LoVo (cell line): ENCODE data around the gene FGF19.

Experiments used
- DNase-seq: peaks from one replicate; pipeline ENCODE4 v3.0.0-alpha.2; 2016; ENCODE audit warnings: low spot score

The FGF19 gene

GRCh38 chr11:69716891-69717747 lies 13.3 kb upstream of the FGF19 start:
- DNase-seq, result no peak

GRCh38 chr11:69716099-69716498 lies 12.3 kb upstream of the FGF19 start:
- DNase-seq, result no peak

GRCh38 chr11:69715446-69715845 lies 11.6 kb upstream of the FGF19 start:
- no peak for DNase-seq

GRCh38 chr11:69711822-69712801 lies 8.3 kb upstream of the FGF19 start:
- no peak for DNase-seq

- no peak for DNase-seq
Measured at GRCh38 chr11:69708736-69709401, 5.0 kb upstream of the FGF19 start.

GRCh38 chr11:69707176-69707575 lies 3.4 kb upstream of the FGF19 start:
- no peak for DNase-seq

GRCh38 chr11:69705901-69706787 lies 2.3 kb upstream of the FGF19 start:
- DNase-seq, result no peak

- no peak for DNase-seq
Measured at GRCh38 chr11:69705351-69705811, 1.6 kb upstream of the FGF19 start.

- no peak for DNase-seq
Measured at GRCh38 chr11:69704508-69705253, 859 bp upstream of the FGF19 start.

GRCh38 chr11:69703453-69703767 lies 412 bp downstream of the FGF19 start:
- no peak for DNase-seq

GRCh38 chr11:69702769-69703452 lies 911 bp downstream of the FGF19 start:
- no peak for DNase-seq

- DNase-seq, result no peak
Measured at GRCh38 chr11:69702239-69702691, 1.6 kb downstream of the FGF19 start.

GRCh38 chr11:69700278-69701140 lies 3.3 kb downstream of the FGF19 start:
- DNase-seq, result no peak

- DNase-seq, result no peak
Measured at GRCh38 chr11:69699213-69699612, 4.6 kb downstream of the FGF19 start.

- DNase-seq, result no peak
Measured at GRCh38 chr11:69698362-69698761, 5.5 kb downstream of the FGF19 start.

- DNase-seq, result no peak
Measured at GRCh38 chr11:69697861-69698260, 6.0 kb downstream of the FGF19 start.

GRCh38 chr11:69697469-69697843 lies 6.4 kb downstream of the FGF19 start:
- no peak for DNase-seq

- no peak for DNase-seq
Measured at GRCh38 chr11:69696749-69697468, 6.9 kb downstream of the FGF19 start.
